Panc1 (cell line): ENCODE data around the gene DLGAP5. TPM values are rescaled to one million over a fixed set of nuclear protein-coding genes. Genes with fewer than 3 reads are reported as not detected.

Experiments used
- ATAC-seq: fragments of 200-7000 bp; cut with Tn5 transposase; 2 replicates; pipeline ENCODE4 v1.9.1; 2020; ENCODE audit warnings: mild to moderate bottlenecking, moderate library complexity
- BruUV-seq: library from RNA; stranded (reverse); fragments of 400-500 nt; replicated peaks from 2 replicates; lab custom pipeline; 2021; lab: Mats Ljungman, UMichigan
- CTCF ChIA-PET: fragments of 300-600 bp; sonication (Branson Sonifier 250); formaldehyde crosslinking; loops from one replicate; lab custom pipeline; 2022; ENCODE audit warnings: antibody characterized with exemption; lab: Charles Lee
- POLR2A ChIA-PET: fragments of 300-600 bp; sonication (Branson Sonifier 250); formaldehyde crosslinking; loops from one replicate; lab custom pipeline; 2022; ENCODE audit warnings: antibody characterized with exemption; lab: Charles Lee
- DNase-seq: peaks from one replicate; pipeline ENCODE4 v3.0.0-alpha.2; 2010; ENCODE audit warnings: low read depth, low spot score
- H3K27ac ChIP-seq: 2 replicates; pipeline ENCODE4 v1.5.1; 2011; ENCODE audit warnings: mild to moderate bottlenecking, low read length, inconsistent platforms
- H3K27me3 ChIP-seq: fragments of 200-500 bp; sonication (Bioruptor generic); 2 replicates; pipeline ENCODE4 v1.6.0; 2014; ENCODE audit warnings: low read length, inconsistent platforms; ENCODE audit not compliant: control insufficient read depth, insufficient read depth
- H3K36me3 ChIP-seq: fragments of 200-500 bp; sonication (Bioruptor generic); 2 replicates; pipeline ENCODE4 v1.5.1; 2014; ENCODE audit warnings: inconsistent platforms, mild to moderate bottlenecking, low read length, moderate library complexity; ENCODE audit not compliant: control insufficient read depth, insufficient read depth
- H3K4me1 ChIP-seq: 2 replicates; pipeline ENCODE4 v1.5.1; 2011; ENCODE audit warnings: inconsistent platforms, mild to moderate bottlenecking, low read length, moderate library complexity; ENCODE audit not compliant: control insufficient read depth, insufficient read depth
- H3K4me3 ChIP-seq, 2 experiments: 2 replicates each; pipeline ENCODE4 v1.5.1; 2011 to 2012; ENCODE audit warnings: low read depth in 2 of 2, low read length in 2 of 2, mild to moderate bottlenecking in 2 of 2, inconsistent platforms in 1 of 2, moderate library complexity in 1 of 2
- H3K9me3 ChIP-seq: fragments of 200-500 bp; sonication (Bioruptor generic); 2 replicates; pipeline ENCODE4 v1.5.1; 2014; ENCODE audit warnings: low read depth, mild to moderate bottlenecking, inconsistent platforms, low read length, moderate library complexity; ENCODE audit not compliant: control insufficient read depth, insufficient read depth
- POLR2AphosphoS5 ChIP-seq: IDR thresholded peaks from 2 replicates; pipeline ENCODE4 v1.6.1; 2012; ENCODE audit warnings: mild to moderate bottlenecking, low read depth, low read length, moderate library complexity
- SIN3A ChIP-seq: IDR thresholded peaks from 2 replicates; pipeline ENCODE4 v1.6.1; 2012; ENCODE audit warnings: low read depth, mild to moderate bottlenecking, low read length, moderate library complexity, borderline replicate concordance; ENCODE audit not compliant: insufficient read depth
- TCF7L2 ChIP-seq: IDR thresholded peaks from 2 replicates; pipeline ENCODE4 v1.6.1; 2011; ENCODE audit warnings: mild to moderate bottlenecking, low read depth, low read length, inconsistent platforms
- in situ Hi-C: cut with HindIII; loops from 2 replicates; pipeline ENCODE4 v1.10.0; 2016; ENCODE audit warnings: low sequenced_read_pairs, low pct_unique_long_range_greater_than_20kb
- intact Hi-C: fragments of 100-400 bp; cut with micrococcal nuclease; formaldehyde crosslinking; loops from one replicate; pipeline ENCODE4 v1.10.0; 2022; ENCODE audit not compliant: unreplicated experiment
- total RNA-seq: library from RNA; stranded (reverse); gene quantifications from one replicate; pipeline ENCODE4 v1.2.1, GENCODE V29; 2021; ENCODE audit not compliant: unreplicated experiment
- TF ChIP-seq, protein P1 (sequence below), 2 experiments: IDR thresholded peaks; 2 replicates each; pipeline ENCODE4 v1.6.1; 2011 to 2012; ENCODE audit warnings: low read depth in 2 of 2, control low read depth in 1 of 2, low read length in 1 of 2, mild to moderate bottlenecking in 1 of 2, moderate library complexity in 1 of 2; ENCODE audit not compliant: insufficient read depth in 1 of 2
- TF ChIP-seq, protein P2 (sequence below): fragments of 450-650 bp; IDR thresholded peaks from 2 replicates; pipeline ENCODE4 v1.5.1; 2017; ENCODE audit warnings: mild to moderate bottlenecking

The DLGAP5 gene
- total RNA-seq, 1 experiment from 2014 or later, result 48.7 TPM

DNA sequence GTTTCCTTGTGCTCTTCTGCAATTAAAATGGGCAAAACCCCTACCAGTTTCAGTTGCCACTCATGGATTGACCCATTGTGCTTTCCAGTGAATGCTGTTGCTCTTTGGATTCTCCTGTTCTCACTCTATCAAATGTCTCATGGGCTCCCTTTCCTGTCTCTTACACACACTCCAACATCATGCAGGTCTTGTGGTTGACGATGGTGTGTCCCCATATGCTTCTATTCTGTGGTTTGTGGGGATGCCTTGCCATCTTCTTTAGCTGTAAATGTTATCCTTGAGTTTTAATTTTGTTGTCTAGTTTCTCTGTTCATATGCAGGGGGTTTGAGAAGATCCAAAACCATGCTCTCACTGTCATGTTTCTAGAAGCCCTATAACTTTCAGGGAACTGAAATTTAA lies 47.9 kb upstream of the DLGAP5 start:
- no TSS peak for BruUV-seq
- POLR2A ChIA-PET, result no interaction called here
- Histone ChIP-seq H3K36me3 (no peaks in the 10 kb centered on the region), H3K9me3 (no peaks in the 10 kb centered on the region), H3K27me3 (no peaks in the 10 kb centered on the region), H3K27ac (no peak overlapping the region), H3K4me3 (no peak overlapping the region), H3K4me1 (no peaks in the 10 kb centered on the region)
- TF ChIP-seq, protein P1, sequence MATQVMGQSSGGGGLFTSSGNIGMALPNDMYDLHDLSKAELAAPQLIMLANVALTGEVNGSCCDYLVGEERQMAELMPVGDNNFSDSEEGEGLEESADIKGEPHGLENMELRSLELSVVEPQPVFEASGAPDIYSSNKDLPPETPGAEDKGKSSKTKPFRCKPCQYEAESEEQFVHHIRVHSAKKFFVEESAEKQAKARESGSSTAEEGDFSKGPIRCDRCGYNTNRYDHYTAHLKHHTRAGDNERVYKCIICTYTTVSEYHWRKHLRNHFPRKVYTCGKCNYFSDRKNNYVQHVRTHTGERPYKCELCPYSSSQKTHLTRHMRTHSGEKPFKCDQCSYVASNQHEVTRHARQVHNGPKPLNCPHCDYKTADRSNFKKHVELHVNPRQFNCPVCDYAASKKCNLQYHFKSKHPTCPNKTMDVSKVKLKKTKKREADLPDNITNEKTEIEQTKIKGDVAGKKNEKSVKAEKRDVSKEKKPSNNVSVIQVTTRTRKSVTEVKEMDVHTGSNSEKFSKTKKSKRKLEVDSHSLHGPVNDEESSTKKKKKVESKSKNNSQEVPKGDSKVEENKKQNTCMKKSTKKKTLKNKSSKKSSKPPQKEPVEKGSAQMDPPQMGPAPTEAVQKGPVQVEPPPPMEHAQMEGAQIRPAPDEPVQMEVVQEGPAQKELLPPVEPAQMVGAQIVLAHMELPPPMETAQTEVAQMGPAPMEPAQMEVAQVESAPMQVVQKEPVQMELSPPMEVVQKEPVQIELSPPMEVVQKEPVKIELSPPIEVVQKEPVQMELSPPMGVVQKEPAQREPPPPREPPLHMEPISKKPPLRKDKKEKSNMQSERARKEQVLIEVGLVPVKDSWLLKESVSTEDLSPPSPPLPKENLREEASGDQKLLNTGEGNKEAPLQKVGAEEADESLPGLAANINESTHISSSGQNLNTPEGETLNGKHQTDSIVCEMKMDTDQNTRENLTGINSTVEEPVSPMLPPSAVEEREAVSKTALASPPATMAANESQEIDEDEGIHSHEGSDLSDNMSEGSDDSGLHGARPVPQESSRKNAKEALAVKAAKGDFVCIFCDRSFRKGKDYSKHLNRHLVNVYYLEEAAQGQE (IDR thresholded peaks at IDR 0.05; ENCODE audit: insufficient read depth in 1 of 2, low read depth in 2 of 2, low read length in 1 of 2), result no peak
- TF ChIP-seq, protein P2, sequence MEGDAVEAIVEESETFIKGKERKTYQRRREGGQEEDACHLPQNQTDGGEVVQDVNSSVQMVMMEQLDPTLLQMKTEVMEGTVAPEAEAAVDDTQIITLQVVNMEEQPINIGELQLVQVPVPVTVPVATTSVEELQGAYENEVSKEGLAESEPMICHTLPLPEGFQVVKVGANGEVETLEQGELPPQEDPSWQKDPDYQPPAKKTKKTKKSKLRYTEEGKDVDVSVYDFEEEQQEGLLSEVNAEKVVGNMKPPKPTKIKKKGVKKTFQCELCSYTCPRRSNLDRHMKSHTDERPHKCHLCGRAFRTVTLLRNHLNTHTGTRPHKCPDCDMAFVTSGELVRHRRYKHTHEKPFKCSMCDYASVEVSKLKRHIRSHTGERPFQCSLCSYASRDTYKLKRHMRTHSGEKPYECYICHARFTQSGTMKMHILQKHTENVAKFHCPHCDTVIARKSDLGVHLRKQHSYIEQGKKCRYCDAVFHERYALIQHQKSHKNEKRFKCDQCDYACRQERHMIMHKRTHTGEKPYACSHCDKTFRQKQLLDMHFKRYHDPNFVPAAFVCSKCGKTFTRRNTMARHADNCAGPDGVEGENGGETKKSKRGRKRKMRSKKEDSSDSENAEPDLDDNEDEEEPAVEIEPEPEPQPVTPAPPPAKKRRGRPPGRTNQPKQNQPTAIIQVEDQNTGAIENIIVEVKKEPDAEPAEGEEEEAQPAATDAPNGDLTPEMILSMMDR, result no peak
- TF ChIP-seq SIN3A (no peak), POLR2AphosphoS5 (no peak), TCF7L2 (no peak)
- no peak for ATAC-seq
- in situ Hi-C loops, result no loop called here
- CTCF ChIA-PET, result no interaction called here
- DNase-seq, result no peak
- intact Hi-C loops, result no loop called here

DNA sequence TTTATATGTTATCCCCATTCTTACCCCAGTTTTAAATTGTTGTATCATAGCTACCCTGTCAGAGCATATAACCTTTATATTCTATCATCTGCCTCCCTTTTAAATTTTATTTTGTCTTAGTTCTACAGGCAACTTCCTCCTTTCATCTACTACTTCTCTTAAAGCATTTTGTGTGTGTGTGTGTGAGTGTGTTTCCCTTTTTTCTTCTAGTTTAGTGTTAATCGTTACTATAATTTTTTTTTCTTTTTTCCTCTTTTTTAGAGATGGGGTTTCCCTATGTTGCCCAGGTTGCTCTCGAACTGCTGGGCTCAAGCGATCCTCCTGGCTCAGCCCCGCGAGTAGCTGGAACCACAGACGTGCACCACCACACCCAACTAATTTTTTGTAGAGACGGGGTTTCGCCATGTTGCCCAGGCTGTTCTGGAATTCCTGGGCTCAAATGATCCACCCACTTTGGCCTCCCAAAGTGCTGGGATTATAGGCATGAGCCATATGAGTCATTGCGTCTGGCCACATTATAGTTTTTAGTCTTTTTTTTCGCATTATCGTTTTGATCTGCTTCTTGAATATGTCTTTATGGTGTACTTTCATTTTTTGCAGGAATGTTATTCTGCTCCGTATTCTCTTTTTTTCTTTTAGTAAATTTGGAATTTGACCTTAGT lies 46.8 kb upstream of the DLGAP5 start:
- intact Hi-C loops, result no loop called here
- Histone ChIP-seq H3K9me3 (no peaks in the 10 kb centered on the region), H3K4me3 (no peak overlapping the region), H3K4me1 (no peaks in the 10 kb centered on the region), H3K27ac (no peak overlapping the region), H3K27me3 (peaks cover 4% of the 10 kb centered on the region; the same call in 1 of the 2 replicates), H3K36me3 (no peaks in the 10 kb centered on the region)
- CTCF ChIA-PET, result no interaction called here
- TF ChIP-seq, protein P1 (IDR thresholded peaks at IDR 0.05; ENCODE audit: insufficient read depth in 1 of 2, low read depth in 2 of 2, low read length in 1 of 2), result no peak
- TF ChIP-seq SIN3A, result no peak
- TF ChIP-seq, protein P2, result no peak
- no peak for TF ChIP-seq TCF7L2
- TF ChIP-seq POLR2AphosphoS5, result no peak
- in situ Hi-C loops, result no loop called here
- DNase-seq (no peak), ATAC-seq (no peak)
- POLR2A ChIA-PET, result no interaction called here
- no TSS peak for BruUV-seq
